GM12891 (cell line): Measurements from ENCODE around the gene TBC1D8.

Experiments
- POLR2A ChIP-seq: IDR thresholded peaks from 2 replicates; pipeline ENCODE4 v1.6.1; 2011; ENCODE audit warnings: low read depth, low read length, control low read depth
- POLR2AphosphoS5 ChIP-seq: IDR thresholded peaks from 2 replicates; pipeline ENCODE4 v1.6.1; 2011; ENCODE audit warnings: low read depth, low read length, control low read depth
- SPI1 ChIP-seq: IDR thresholded peaks from 2 replicates; pipeline ENCODE4 v1.6.1; 2011; ENCODE audit warnings: low read depth, low read length, control low read depth
- TAF1 ChIP-seq: IDR thresholded peaks from 2 replicates; pipeline ENCODE4 v1.6.1; 2011; ENCODE audit warnings: low read depth, low read length, control low read depth

DNA sequence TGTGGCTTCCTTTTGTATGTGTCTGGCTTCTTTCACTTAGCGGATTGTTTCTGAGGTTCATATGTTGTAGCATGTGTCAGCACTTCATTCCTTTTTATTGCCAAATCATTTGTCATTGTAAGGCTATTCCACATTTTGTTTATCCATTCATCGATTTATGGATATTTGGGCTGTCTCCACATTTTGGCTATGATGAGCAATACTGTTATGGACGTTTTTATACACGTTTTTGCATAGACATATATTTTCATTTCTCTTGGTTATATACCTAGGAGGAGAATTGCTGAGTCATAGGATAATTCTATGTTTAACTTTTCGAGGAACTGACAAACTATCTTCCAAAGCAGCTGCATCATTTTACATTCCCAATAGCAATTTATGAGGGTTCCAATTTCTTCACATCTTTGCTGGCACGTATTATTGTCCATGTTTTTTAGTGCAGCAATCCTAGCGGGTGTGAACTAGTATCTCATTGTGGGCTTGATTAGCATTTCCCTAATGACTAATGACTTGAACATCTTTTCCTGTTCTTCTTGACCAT lies 48.1 kb upstream of the TBC1D8 start:
- no peak for TF ChIP-seq TAF1
- no peak for TF ChIP-seq POLR2A
- no peak for TF ChIP-seq POLR2AphosphoS5
- no peak for TF ChIP-seq SPI1
